HepG2 (cell line): ENCODE measurements around the gene IMPG2. TPM values are rescaled to one million over a fixed set of nuclear protein-coding genes. Genes with fewer than 3 reads are reported as not detected.

ENCODE experiments used
- ATAC-seq: fragments of 200-7000 bp; cut with Tn5 transposase; 3 replicates; pipeline ENCODE4 v1.9.1; 2020; ENCODE audit warnings: mild to moderate bottlenecking, moderate library complexity
- BruUV-seq: library from RNA; stranded (reverse); fragments of 400-500 nt; replicated peaks from 2 replicates; lab custom pipeline; 2021; lab: Mats Ljungman, UMichigan
- CTCF ChIA-PET: fragments of 300-600 bp; formaldehyde crosslinking; extraction: SDS; loops from one replicate; lab custom pipeline; 2021; ENCODE audit warnings: low total read pairs, inconsistent platforms, low intra/inter-chr PET ratio; lab: Yijun Ruan, JAX
- POLR2A ChIA-PET: fragments of 350-600 bp; sonication (Branson Sonifier 250); formaldehyde crosslinking; loops from one replicate; lab custom pipeline; 2020; ENCODE audit warnings: antibody characterized with exemption, inconsistent platforms; lab: Yijun Ruan, JAX
- DNase-seq: peaks from one replicate; pipeline ENCODE4 v3.0.0-alpha.2; 2015; ENCODE audit warnings: low spot score
- FAIRE-seq: peaks from 3 replicates; lab custom pipeline; 2011; peaks lifted over from hg19 to GRCh38; lab: Jason Lieb, UNC
- H2AFZ ChIP-seq: one replicate; pipeline ENCODE4 v1.6.1; 2011; ENCODE audit warnings: low read length, inconsistent platforms
- H3K27ac ChIP-seq: fragments of 300-600 bp; 3 replicates; pipeline ENCODE4 v1.8.0; 2011; ENCODE audit warnings: mixed run types, mild to moderate bottlenecking, mixed read lengths, low read length, inconsistent platforms; ENCODE audit not compliant: insufficient read depth; ENCODE audit errors: extremely low read length
- H3K27me3 ChIP-seq, 2 experiments: fragments of 200-600 bp in 1 of 2; 2 replicates in 1 of 2; 3 replicates in 1 of 2; pipeline versions ENCODE4 v1.6.0 to v1.8.0; 2011; ENCODE audit warnings: low read length in 2 of 2, mild to moderate bottlenecking in 2 of 2, moderate library complexity in 2 of 2, inconsistent platforms in 1 of 2; ENCODE audit not compliant: insufficient read depth in 2 of 2, control insufficient read depth in 1 of 2
- H3K36me3 ChIP-seq, 2 experiments: fragments of 200-600 bp in 1 of 2; replicated peaks in 1 of 2; 2 replicates in 1 of 2; 3 replicates in 1 of 2; pipeline versions ENCODE4 v1.5.1 to v1.8.0; 2011; ENCODE audit warnings: low read length in 2 of 2, inconsistent platforms in 1 of 2; ENCODE audit not compliant: insufficient read depth in 2 of 2, control insufficient read depth in 1 of 2
- H3K4me1 ChIP-seq: 2 replicates; pipeline ENCODE4 v1.5.1; 2012; ENCODE audit warnings: low read length, inconsistent platforms; ENCODE audit not compliant: insufficient read depth
- H3K4me2 ChIP-seq: 2 replicates; pipeline ENCODE4 v1.6.0; 2011; ENCODE audit warnings: low read depth, low read length, inconsistent platforms
- H3K4me3 ChIP-seq, 3 experiments: fragments of 200-600 bp in 1 of 3; sonication (generic), shearing (Covaris generic) in 1 of 3; replicated peaks in 1 of 3; 2 replicates each; pipeline ENCODE4 v1.5.1; 2011 to 2016; ENCODE audit warnings: low read length in 3 of 3, inconsistent platforms in 2 of 3, low read depth in 2 of 3, mild to moderate bottlenecking in 2 of 3, control low read depth in 1 of 3, mixed read lengths in 1 of 3; ENCODE audit not compliant: insufficient read depth in 1 of 3
- H3K79me2 ChIP-seq: one replicate; pipeline ENCODE4 v1.6.1; 2011; ENCODE audit warnings: low read length, inconsistent platforms; ENCODE audit not compliant: insufficient read depth
- H3K9ac ChIP-seq: 2 replicates; pipeline ENCODE4 v1.6.0; 2011; ENCODE audit warnings: mild to moderate bottlenecking, low read depth, low read length, inconsistent platforms; ENCODE audit not compliant: insufficient read depth
- H3K9me3 ChIP-seq: 2 replicates; pipeline ENCODE4 v1.5.1; 2012; ENCODE audit warnings: mild to moderate bottlenecking, low read length
- H4K20me1 ChIP-seq: 2 replicates; pipeline ENCODE4 v1.6.0; 2011; ENCODE audit warnings: inconsistent platforms, mild to moderate bottlenecking, low read length, moderate library complexity; ENCODE audit not compliant: insufficient read depth
- YY1 ChIP-seq: IDR thresholded peaks from 2 replicates; pipeline ENCODE4 v1.6.1; 2011; ENCODE audit warnings: low read length, low read depth, moderate library complexity, mild to moderate bottlenecking; ENCODE audit not compliant: insufficient read depth, insufficient replicate concordance
- ZSCAN31 ChIP-seq: sonication (generic); formaldehyde crosslinking; IDR thresholded peaks from 2 replicates; pipeline ENCODE4 v1.5.0; 2020; ENCODE audit warnings: low read depth, mild to moderate bottlenecking, missing genetic modification reagents
- WGBS: methylation state at CpG from one replicate; pipeline ENCODE4 v1.1.6; 2017; ENCODE audit warnings: low lambda C conversion rate; 5-methylcytosine and 5-hydroxymethylcytosine counted together
- in situ Hi-C: cut with HindIII; loops from 2 replicates; pipeline ENCODE4 v1.10.0; 2017; ENCODE audit warnings: low pct_unique_long_range_greater_than_20kb; ENCODE audit not compliant: extremely low pct_ligation_motif_present
- intact Hi-C: fragments of 100-400 bp; cut with micrococcal nuclease; formaldehyde crosslinking; loops from one replicate; pipeline ENCODE4 v1.10.0; 2022; ENCODE audit not compliant: unreplicated experiment
- polyA plus RNA-seq, 8 experiments: library from polyadenylated mRNA; depleted of rRNA in 3 of 8; stranded (reverse) in 7 of 8; unstranded in 1 of 8; fragments of >200 nt; fragmentation: Illumina TruSeq in 4 of 8; extraction: Trizol in 4 of 8; gene quantifications; 2 replicates each; pipeline versions ENCODE4 v1.2.1 to v1.2.3, GENCODE V29; 2011 to 2016; ENCODE audit warnings: low read depth in 4 of 8, missing spikeins in 1 of 8, mixed read lengths in 1 of 8; ENCODE audit not compliant: insufficient read depth in 1 of 8
- total RNA-seq, 5 experiments: library from RNA; depleted of rRNA; stranded (reverse); fragments of >200 nt; fragmentation: Illumina TruSeq; extraction: Trizol; gene quantifications; 2 replicates each; pipeline ENCODE4 v1.2.3, GENCODE V29; 2016; ENCODE audit warnings: low read depth in 1 of 5
- TF ChIP-seq, protein P1 (sequence below): sonication (generic); formaldehyde crosslinking; IDR thresholded peaks from 2 replicates; pipeline ENCODE4 v1.4.0; 2020; ENCODE audit warnings: mild to moderate bottlenecking, missing genetic modification reagents
- TF ChIP-seq, protein P2 (sequence below): fragments of 450-650 bp; IDR thresholded peaks from 2 replicates; pipeline ENCODE4 v1.6.1; 2016
- TF ChIP-seq, protein P3 (sequence below): sonication (generic); formaldehyde crosslinking; IDR thresholded peaks from 2 replicates; pipeline ENCODE4 v1.8.1; 2023; ENCODE audit warnings: mild to moderate bottlenecking, missing genetic modification reagents, borderline replicate concordance
- TF ChIP-seq, protein P4 (sequence below): sonication (generic); formaldehyde crosslinking; IDR thresholded peaks from one replicate; pipeline ENCODE4 v1.5.1; 2020; ENCODE audit warnings: mild to moderate bottlenecking, missing genetic modification reagents; ENCODE audit errors: not compliant biosample characterization

Gene IMPG2
- total and polyA plus RNA-seq, 2 of the 13 experiments (the other 11 are each of a cell fraction or from before 2014, with no cell fraction given) = 0.02 to 0.03 TPM

DNA sequence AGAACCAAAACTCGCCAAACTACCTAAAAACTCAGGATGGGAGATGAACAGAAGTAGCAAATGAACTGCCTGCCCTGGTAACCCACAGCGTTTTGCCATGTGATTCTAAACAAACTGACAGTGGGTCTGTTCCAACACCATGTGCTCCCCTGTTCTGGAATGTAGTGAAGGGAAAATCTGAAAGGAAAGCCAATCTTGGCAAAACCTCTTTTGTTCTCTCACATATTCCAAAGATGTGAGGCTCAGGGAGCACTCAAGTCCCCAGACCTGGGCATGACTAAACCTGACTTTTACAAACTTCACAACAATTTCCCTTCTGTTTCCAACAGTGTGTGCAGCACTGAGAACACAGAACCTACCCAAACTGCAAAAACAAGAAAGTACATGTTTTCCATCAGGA, 116.1 kb downstream of the IMPG2 start:
- no peak for FAIRE-seq
- no peaks in the 10 kb centered on the region for H4K20me1 ChIP-seq
- H3K4me3 ChIP-seq = no peak overlapping the region
- ChIA-PET POLR2A (no interaction called here), CTCF (no interaction called here)
- in situ Hi-C loops = no loop called here
- no peak overlapping the region for H3K27ac ChIP-seq
- no peak overlapping the region for H3K9ac ChIP-seq
- no peak overlapping the region for H3K4me2 ChIP-seq
- no peak overlapping the region for H2AFZ ChIP-seq
- intact Hi-C loops = no loop called here
- H3K79me2 ChIP-seq = no peaks in the 10 kb centered on the region
- TF ChIP-seq, protein P1, sequence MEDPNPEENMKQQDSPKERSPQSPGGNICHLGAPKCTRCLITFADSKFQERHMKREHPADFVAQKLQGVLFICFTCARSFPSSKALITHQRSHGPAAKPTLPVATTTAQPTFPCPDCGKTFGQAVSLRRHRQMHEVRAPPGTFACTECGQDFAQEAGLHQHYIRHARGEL = no peak
- TF ChIP-seq, protein P2, sequence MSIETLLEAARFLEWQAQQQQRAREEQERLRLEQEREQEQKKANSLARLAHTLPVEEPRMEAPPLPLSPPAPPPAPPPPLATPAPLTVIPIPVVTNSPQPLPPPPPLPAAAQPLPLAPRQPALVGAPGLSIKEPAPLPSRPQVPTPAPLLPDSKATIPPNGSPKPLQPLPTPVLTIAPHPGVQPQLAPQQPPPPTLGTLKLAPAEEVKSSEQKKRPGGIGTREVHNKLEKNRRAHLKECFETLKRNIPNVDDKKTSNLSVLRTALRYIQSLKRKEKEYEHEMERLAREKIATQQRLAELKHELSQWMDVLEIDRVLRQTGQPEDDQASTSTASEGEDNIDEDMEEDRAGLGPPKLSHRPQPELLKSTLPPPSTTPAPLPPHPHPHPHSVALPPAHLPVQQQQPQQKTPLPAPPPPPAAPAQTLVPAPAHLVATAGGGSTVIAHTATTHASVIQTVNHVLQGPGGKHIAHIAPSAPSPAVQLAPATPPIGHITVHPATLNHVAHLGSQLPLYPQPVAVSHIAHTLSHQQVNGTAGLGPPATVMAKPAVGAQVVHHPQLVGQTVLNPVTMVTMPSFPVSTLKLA = peak; percentile 97
- no peaks in the 10 kb centered on the region; a peak in 1 of 5 replicates for H3K27me3 ChIP-seq
- no peaks in the 10 kb centered on the region for H3K36me3 ChIP-seq
- ATAC-seq = no peak
- no TSS peak for BruUV-seq
- DNase-seq = no peak
- H3K9me3 ChIP-seq = no peaks in the 10 kb centered on the region
- WGBS = 7% methylated on average over 2 of the region's 2 CpGs
- no peaks in the 10 kb centered on the region for H3K4me1 ChIP-seq

DNA sequence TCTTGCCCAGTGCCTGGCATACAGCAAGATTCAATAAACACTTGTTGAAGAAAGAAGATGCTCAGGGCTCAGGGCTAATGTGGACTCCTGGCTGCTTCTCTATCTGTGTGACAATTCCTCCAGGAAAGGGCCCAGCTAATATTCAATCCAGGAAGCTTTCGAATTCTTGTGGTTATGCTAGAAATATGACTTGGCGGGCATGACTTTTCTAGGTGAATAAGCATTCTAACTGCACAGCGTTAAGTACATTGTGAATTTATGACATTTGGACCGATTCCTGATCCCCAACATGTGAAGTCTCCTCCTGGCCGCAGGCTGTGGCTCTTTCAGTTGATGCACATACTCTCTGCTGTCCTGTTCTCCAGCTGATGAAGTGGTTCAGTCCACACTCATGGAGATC, 117.0 kb downstream of the IMPG2 start:
- no TSS peak for BruUV-seq
- no peak overlapping the region for H3K27ac ChIP-seq
- TF ChIP-seq, protein P3, sequence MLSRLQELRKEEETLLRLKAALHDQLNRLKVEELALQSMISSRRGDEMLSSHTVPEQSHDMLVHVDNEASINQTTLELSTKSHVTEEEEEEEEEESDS (CRISPR knock-in tag) = no peak
- TF ChIP-seq YY1 (no peak), ZSCAN31 (CRISPR knock-in tag) (no peak)
- TF ChIP-seq, protein P4, sequence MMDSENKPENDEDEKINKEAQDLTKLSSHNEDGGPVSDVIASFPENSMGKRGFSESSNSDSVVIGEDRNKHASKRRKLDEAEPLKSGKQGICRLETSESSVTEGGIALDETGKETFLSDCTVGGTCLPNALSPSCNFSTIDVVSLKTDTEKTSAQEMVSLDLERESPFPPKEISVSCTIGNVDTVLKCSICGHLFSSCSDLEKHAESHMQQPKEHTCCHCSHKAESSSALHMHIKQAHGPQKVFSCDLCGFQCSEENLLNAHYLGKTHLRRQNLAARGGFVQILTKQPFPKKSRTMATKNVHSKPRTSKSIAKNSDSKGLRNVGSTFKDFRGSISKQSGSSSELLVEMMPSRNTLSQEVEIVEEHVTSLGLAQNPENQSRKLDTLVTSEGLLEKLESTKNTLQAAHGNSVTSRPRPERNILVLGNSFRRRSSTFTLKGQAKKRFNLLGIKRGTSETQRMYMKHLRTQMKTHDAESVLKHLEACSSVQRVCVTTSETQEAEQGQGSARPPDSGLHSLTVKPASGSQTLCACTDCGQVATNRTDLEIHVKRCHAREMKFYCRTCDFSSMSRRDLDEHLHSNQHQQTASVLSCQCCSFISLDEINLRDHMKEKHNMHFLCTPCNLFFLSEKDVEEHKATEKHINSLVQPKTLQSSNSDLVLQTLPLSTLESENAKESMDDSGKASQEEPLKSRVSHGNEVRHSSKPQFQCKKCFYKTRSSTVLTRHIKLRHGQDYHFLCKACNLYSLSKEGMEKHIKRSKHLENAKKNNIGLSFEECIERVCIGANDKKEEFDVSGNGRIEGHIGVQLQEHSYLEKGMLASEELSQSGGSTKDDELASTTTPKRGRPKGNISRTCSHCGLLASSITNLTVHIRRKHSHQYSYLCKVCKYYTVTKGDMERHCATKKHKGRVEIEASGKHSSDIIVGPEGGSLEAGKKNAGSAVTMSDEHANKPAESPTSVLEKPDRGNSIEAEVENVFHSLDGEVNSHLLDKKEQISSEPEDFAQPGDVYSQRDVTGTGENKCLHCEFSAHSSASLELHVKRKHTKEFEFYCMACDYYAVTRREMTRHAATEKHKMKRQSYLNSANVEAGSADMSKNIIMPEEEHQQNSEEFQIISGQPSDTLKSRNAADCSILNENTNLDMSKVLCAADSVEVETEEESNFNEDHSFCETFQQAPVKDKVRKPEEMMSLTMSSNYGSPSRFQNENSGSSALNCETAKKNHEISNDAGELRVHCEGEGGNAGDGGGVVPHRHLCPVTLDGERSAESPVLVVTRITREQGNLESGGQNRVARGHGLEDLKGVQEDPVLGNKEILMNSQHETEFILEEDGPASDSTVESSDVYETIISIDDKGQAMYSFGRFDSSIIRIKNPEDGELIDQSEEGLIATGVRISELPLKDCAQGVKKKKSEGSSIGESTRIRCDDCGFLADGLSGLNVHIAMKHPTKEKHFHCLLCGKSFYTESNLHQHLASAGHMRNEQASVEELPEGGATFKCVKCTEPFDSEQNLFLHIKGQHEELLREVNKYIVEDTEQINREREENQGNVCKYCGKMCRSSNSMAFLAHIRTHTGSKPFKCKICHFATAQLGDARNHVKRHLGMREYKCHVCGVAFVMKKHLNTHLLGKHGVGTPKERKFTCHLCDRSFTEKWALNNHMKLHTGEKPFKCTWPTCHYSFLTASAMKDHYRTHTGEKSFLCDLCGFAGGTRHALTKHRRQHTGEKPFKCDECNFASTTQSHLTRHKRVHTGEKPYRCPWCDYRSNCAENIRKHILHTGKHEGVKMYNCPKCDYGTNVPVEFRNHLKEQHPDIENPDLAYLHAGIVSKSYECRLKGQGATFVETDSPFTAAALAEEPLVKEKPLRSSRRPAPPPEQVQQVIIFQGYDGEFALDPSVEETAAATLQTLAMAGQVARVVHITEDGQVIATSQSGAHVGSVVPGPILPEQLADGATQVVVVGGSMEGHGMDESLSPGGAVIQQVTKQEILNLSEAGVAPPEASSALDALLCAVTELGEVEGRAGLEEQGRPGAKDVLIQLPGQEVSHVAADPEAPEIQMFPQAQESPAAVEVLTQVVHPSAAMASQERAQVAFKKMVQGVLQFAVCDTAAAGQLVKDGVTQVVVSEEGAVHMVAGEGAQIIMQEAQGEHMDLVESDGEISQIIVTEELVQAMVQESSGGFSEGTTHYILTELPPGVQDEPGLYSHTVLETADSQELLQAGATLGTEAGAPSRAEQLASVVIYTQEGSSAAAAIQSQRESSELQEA (CRISPR knock-in tag) = no peak

More for the DNA sequence above, 117.0 kb downstream of the IMPG2 start:
- in situ Hi-C loops (no loop called here), intact Hi-C loops (no loop called here)
- no peaks in the 10 kb centered on the region for H3K27me3 ChIP-seq
- no peaks in the 10 kb centered on the region for H4K20me1 ChIP-seq
- POLR2A ChIA-PET = no interaction called here
- no peaks in the 10 kb centered on the region for H3K9me3 ChIP-seq
- WGBS = 0% methylated on average over 5 of the region's 5 CpGs
- no peak overlapping the region for H3K9ac ChIP-seq
- H3K36me3 ChIP-seq = no peaks in the 10 kb centered on the region
- ATAC-seq (no peak), DNase-seq (no peak), FAIRE-seq (no peak)
- no peaks in the 10 kb centered on the region for H3K4me1 ChIP-seq
- H3K4me3 ChIP-seq = no peak overlapping the region
- H3K4me2 ChIP-seq = no peak overlapping the region
- CTCF ChIA-PET = no interaction called here
- no peaks in the 10 kb centered on the region for H3K79me2 ChIP-seq
- H2AFZ ChIP-seq = no peak overlapping the region
